Hepatocyte (in vitro differentiated cells): ENCODE data around the gene EML3. TPM values are rescaled to one million over a fixed set of nuclear protein-coding genes. Genes with fewer than 3 reads are reported as not detected.
A peak's percentile ranks its signal among the peaks of the same experiment; 100 is the strongest.

Experiments used
- DNase-seq: peaks from one replicate; pipeline ENCODE4 v3.0.0-alpha.2; 2016; ENCODE audit warnings: low spot score
- H2AFZ ChIP-seq: fragments of 200-600 bp; sonication (generic); 2 replicates; pipeline ENCODE4 v1.6.0; 2016; ENCODE audit warnings: antibody characterized with exemption, mild to moderate bottlenecking
- H3K27ac ChIP-seq: fragments of 200-600 bp; sonication (generic); 2 replicates; pipeline ENCODE4 v1.5.1; 2016; ENCODE audit warnings: mild to moderate bottlenecking
- H3K27me3 ChIP-seq: fragments of 200-600 bp; sonication (generic); 2 replicates; pipeline ENCODE4 v1.6.1; 2016
- H3K36me3 ChIP-seq: fragments of 200-600 bp; sonication (generic); replicated peaks from 2 replicates; pipeline ENCODE4 v1.5.1; 2016; ENCODE audit warnings: low read depth; ENCODE audit not compliant: insufficient read depth
- H3K4me1 ChIP-seq: fragments of 200-600 bp; sonication (generic); 2 replicates; pipeline ENCODE4 v1.5.1; 2016; ENCODE audit warnings: mild to moderate bottlenecking, moderate library complexity; ENCODE audit not compliant: insufficient read depth
- H3K4me2 ChIP-seq: fragments of 200-600 bp; sonication (generic); 2 replicates; pipeline ENCODE4 v1.6.0; 2016
- H3K4me3 ChIP-seq: fragments of 200-600 bp; sonication (generic); 2 replicates; pipeline ENCODE4 v1.5.1; 2016; ENCODE audit warnings: mild to moderate bottlenecking
- H3K79me2 ChIP-seq: fragments of 200-600 bp; sonication (generic); 2 replicates; pipeline ENCODE4 v1.6.0; 2017; ENCODE audit warnings: mild to moderate bottlenecking
- H3K9me2 ChIP-seq: fragments of 200-600 bp; sonication (generic); replicated peaks from 2 replicates; pipeline ENCODE4 v1.6.0; 2017; ENCODE audit warnings: mild to moderate bottlenecking; ENCODE audit not compliant: insufficient read depth
- H3K9me3 ChIP-seq: fragments of 200-600 bp; sonication (generic); 2 replicates; pipeline ENCODE4 v1.5.1; 2016; ENCODE audit warnings: low read depth, mild to moderate bottlenecking
- H4K20me1 ChIP-seq: fragments of 200-600 bp; sonication (generic); 2 replicates; pipeline ENCODE4 v1.6.0; 2016; ENCODE audit warnings: mild to moderate bottlenecking; ENCODE audit not compliant: insufficient read depth, poor library complexity, severe bottlenecking
- EZH2 ChIP-seq: fragments of 200-600 bp; sonication (generic); IDR thresholded peaks from 2 replicates; pipeline ENCODE4 v1.6.1; 2016; ENCODE audit warnings: antibody characterized with exemption, mild to moderate bottlenecking, borderline replicate concordance
- EZH2phosphoT487 ChIP-seq: fragments of 200-600 bp; sonication (generic); IDR thresholded peaks from one replicate; pipeline ENCODE4 v1.6.1; 2018; ENCODE audit warnings: antibody characterized with exemption, mild to moderate bottlenecking, low read depth, moderate library complexity; ENCODE audit not compliant: unreplicated experiment, severe bottlenecking
- WGBS: methylation state at CpG from one replicate; pipeline ENCODE4 v1.1.6; 2016; ENCODE audit warnings: low lambda C conversion rate; ENCODE audit errors: missing lambda C conversion rate; 5-methylcytosine and 5-hydroxymethylcytosine counted together
- polyA plus RNA-seq: library from polyadenylated mRNA; unstranded; fragments of >200 nt; fragmentation: Nextera tagmentation; extraction: Ambion mirVana; gene quantifications from 2 replicates; pipeline ENCODE4 v1.2.1, GENCODE V29; 2016
- total RNA-seq: library from RNA; depleted of rRNA; stranded (reverse); fragments of >200 nt; gene quantifications from 2 replicates; pipeline ENCODE4 v1.2.3, GENCODE V29; 2014
- TF ChIP-seq, protein P1 (sequence below): fragments of 200-600 bp; sonication (generic); IDR thresholded peaks from 2 replicates; pipeline ENCODE4 v1.5.1; 2016; ENCODE audit warnings: antibody characterized with exemption, mild to moderate bottlenecking; ENCODE audit not compliant: poor library complexity

Gene EML3
- total and polyA plus RNA-seq, 2 experiments from 2014 or later, result 21.6 to 22.6 TPM

DNA sequence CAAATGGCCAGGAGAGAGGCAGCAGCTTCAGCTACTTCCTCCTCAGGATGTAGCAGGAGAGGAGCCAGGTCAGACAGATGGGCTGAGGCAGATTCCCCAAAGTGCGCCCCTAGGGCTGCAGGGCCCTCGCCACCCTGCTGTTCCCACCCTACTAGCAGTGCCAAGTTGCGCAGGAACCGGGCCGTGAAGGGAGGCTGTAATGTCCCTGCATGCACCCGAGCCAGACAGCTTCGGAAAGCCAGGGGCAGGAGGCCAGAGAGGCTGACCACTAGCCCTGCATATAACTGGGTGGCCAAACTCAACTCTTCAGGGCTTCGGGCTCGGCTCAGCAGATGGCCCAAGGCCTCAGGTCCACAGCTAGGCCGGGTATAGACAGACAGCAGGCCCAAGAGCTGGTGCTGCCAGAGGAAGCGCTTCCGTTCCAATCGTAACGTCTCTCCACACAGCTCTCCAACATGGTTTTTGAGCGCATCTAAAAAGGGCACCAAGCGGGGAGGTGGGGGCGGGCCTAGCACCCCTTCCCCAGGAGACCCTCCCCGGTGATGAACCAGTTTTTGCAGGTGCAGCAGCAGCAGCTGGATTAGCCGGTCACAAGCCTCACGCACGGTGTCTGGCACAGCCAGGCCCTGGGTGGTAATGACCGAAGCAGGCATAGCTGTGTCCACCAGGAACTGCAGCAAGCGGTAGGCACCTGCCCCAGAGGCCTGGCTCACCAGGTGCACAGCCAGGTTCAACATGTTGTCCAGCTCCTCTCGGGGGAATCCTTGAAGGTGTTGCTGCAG, 35.8 kb upstream of the EML3 start:
- H3K4me3 ChIP-seq, result no peak overlapping the region
- 99% methylated on average over 24 of the region's 24 CpGs for WGBS
- no peaks in the 10 kb centered on the region for H3K36me3 ChIP-seq
- no peaks in the 10 kb centered on the region for H3K9me3 ChIP-seq
- TF ChIP-seq EZH2phosphoT487, result no peak
- TF ChIP-seq, protein P1, sequence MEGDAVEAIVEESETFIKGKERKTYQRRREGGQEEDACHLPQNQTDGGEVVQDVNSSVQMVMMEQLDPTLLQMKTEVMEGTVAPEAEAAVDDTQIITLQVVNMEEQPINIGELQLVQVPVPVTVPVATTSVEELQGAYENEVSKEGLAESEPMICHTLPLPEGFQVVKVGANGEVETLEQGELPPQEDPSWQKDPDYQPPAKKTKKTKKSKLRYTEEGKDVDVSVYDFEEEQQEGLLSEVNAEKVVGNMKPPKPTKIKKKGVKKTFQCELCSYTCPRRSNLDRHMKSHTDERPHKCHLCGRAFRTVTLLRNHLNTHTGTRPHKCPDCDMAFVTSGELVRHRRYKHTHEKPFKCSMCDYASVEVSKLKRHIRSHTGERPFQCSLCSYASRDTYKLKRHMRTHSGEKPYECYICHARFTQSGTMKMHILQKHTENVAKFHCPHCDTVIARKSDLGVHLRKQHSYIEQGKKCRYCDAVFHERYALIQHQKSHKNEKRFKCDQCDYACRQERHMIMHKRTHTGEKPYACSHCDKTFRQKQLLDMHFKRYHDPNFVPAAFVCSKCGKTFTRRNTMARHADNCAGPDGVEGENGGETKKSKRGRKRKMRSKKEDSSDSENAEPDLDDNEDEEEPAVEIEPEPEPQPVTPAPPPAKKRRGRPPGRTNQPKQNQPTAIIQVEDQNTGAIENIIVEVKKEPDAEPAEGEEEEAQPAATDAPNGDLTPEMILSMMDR, result no peak
- TF ChIP-seq EZH2, result no peak
- DNase-seq, result no peak
- H3K27ac ChIP-seq, result no peak overlapping the region
- H3K4me2 ChIP-seq, result no peak overlapping the region
- H2AFZ ChIP-seq, result no peak overlapping the region
- H4K20me1 ChIP-seq, result no peaks in the 10 kb centered on the region
- no peaks in the 10 kb centered on the region for H3K9me2 ChIP-seq
- no peaks in the 10 kb centered on the region for H3K27me3 ChIP-seq
- peaks cover 56% of the 10 kb centered on the region for H3K79me2 ChIP-seq
- H3K4me1 ChIP-seq, result peaks cover 4% of the 10 kb centered on the region

DNA sequence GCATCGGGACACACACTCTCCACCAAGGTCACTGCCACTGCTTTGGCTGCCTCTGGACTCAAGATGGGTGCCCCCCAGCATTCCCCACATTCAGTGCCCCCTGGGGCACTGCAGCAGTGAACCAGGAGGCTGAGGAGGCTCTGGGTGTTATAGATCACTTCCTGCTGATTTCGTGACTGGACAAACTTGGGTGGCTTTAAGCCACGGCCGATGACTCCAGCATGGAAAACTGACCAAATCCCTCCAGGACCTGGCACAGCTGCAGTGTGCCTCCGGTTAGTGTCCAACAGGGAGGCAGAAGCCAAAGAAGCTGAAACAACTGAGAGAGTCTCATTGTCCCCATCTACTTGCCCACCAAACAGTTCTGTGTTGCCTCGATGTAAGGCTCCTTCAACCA, 35.0 kb upstream of the EML3 start:
- 95% methylated on average over 6 of the region's 6 CpGs for WGBS
- H3K27ac ChIP-seq, result no peak overlapping the region

DNA sequence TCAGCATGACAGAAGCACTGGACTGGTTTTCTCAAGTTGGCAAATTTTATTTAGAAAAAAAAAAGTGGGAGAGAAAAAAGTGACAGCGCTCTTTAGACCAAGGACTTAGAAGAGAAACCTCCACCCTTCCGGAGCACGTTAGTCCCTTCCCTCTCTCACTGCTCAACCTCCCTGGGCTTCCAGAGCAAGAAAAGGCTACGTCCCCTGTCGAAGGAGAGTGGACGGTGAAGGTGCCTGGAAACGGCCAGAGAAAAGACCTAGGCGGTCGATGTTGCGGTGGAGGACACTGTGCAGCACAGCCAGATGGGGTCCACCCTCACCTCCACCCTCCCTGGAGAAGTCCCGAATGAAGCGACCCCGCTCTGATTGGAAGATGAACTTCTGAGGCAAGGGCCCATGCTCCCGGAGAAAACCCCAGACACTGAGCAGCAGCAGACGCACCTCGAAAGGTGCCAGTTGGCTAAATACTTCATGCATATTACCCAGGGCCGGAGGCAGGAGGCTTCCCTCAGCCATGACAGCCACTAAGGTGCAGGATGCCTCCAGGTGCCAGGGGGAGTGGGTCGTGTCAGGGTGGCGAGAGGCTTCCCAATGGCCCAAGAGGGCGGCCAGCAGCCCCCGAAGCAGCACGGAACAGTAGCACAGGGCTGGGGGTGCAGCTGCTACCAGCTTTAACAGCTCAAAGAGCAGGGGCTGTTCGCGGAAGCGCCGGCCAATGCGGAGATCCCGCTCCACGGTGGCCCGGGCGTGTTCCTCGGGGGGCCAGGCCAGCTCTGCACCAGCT, 34.4 kb upstream of the EML3 start:
- Histone ChIP-seq H3K4me2 (peak overlapping the region; percentile 52), H3K4me3 (no peak overlapping the region), H3K79me2 (peaks cover 59% of the 10 kb centered on the region), H4K20me1 (no peaks in the 10 kb centered on the region), H3K4me1 (peaks cover 4% of the 10 kb centered on the region), H3K27ac (peak overlapping the region; percentile 39), H2AFZ (no peak overlapping the region), H3K27me3 (no peaks in the 10 kb centered on the region), H3K36me3 (no peaks in the 10 kb centered on the region), H3K9me3 (no peaks in the 10 kb centered on the region), H3K9me2 (no peaks in the 10 kb centered on the region)
- DNase-seq, result no peak
- WGBS, result 76% methylated on average over 32 of the region's 32 CpGs
- TF ChIP-seq EZH2phosphoT487 (no peak), EZH2 (no peak)
- TF ChIP-seq, protein P1, result no peak

More for the DNA sequence above, 35.0 kb upstream of the EML3 start:
- DNase-seq, result no peak
- TF ChIP-seq, protein P1, result no peak
- TF ChIP-seq EZH2phosphoT487, result no peak
- no peak for TF ChIP-seq EZH2
- Histone ChIP-seq H3K9me3 (no peaks in the 10 kb centered on the region), H3K4me1 (peaks cover 4% of the 10 kb centered on the region), H2AFZ (no peak overlapping the region), H3K79me2 (peaks cover 59% of the 10 kb centered on the region), H4K20me1 (no peaks in the 10 kb centered on the region), H3K9me2 (no peaks in the 10 kb centered on the region), H3K4me3 (no peak overlapping the region), H3K27me3 (no peaks in the 10 kb centered on the region), H3K36me3 (no peaks in the 10 kb centered on the region), H3K4me2 (no peak overlapping the region)
